LHCN-M2 (cell line): ENCODE data around the gene HDAC9. TPM values are rescaled to one million over a fixed set of nuclear protein-coding genes. Genes with fewer than 3 reads are reported as not detected.

ENCODE experiments used
- DNase-seq: peaks from one replicate; pipeline ENCODE4 v3.0.0-alpha.2; 2012; ENCODE audit warnings: low read depth
- total RNA-seq: library from RNA; depleted of rRNA; stranded (reverse); fragments of >200 nt; gene quantifications from 2 replicates; pipeline ENCODE4 v1.2.3, GENCODE V29; 2014

The HDAC9 gene
- total RNA-seq, 1 experiment from 2014 or later: 16.5 TPM

DNA sequence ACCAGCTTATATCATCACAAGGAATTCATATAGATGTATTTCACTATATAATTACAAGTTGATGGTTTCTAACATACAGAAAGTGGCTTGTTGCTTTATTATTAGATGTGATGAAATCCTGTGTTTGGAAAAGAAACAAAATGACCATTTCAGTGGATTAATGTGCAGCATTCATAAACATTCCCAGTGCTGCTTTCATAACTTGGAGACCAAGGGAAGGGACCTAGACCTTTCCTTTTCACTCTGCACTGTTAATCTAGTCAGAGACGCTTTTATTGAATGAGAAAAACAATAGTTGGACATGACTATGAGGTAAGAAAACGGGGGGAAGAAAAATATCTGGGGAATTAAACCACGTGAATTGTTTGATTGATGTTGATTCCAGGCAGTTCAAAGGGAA, 160.0 kb downstream of the HDAC9 start:
- no peak for DNase-seq

DNA sequence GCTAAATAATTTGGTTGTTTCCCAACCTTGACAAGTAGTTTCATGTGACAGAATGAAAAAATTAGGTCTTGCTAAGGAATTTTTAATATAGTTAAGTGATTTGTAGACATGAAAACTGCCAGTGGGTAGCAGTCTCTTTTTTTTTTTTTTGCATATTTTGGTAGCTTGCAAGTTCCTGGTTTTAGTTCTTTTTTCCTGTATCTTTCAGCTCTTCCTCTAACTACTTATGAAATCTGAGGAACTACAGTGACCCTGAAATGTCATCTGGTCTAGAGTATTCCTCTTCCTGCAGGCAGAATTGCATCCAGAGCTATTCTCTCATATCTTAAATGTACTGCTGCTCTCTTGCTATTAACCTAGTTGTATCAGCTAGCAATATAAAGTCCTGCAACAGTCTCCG, 160.4 kb downstream of the HDAC9 start:
- DNase-seq: no peak

DNA sequence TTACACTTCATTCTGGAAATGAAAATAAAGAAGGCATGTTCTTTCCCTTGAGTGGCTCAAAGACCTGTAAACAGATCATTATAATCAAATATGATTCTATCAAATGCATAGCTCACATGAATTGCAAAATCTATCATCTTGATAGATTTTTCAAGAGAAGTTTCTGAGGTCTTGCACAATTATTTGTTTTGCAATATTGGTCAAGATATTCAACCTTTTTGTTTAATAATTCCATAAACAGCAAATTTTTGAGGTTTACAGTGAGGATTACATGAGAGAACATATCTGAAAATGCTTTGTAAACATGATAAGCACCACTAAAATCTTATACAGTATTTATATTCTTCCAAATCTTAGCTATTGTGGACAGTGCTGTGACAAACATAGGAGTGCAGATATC, 160.8 kb downstream of the HDAC9 start:
- DNase-seq: no peak

DNA sequence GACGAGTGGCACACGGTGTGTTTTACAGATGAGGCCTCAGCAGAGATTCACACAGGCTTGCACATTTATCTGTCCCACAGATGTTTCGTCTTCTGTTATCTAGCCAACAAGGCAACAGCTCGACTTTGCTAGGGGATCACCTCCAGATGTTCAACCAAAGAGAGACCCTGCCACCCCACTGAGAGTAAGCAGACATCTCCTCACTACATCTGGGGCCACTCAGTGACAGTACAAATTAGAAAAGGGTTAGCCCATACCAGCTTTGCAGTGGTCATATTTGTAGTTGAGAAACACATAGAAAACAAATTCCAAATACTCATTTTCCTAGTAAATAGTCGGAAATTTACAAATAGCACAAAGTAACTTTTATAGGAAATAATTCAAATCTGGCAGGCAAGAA, 164.2 kb downstream of the HDAC9 start:
- DNase-seq: no peak

DNA sequence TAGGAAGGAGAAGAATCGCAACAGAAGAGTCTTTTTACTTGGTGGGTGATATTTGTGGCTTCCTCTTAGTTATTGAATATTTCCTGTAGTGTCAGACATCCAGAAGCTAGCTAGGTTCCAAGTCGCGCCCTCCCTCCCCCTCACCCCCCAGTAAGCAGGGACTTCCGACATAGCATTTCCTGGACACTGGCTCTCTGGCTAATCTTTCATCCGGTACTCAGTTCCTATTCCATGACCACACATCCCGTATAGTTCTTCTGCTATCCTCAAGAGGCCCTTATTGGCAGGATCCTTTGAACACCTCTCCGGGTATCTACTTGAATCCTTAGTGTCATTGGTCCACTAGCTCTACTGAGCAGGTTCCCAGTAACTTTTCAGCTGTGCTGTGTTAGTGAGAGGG, 167.8 kb downstream of the HDAC9 start:
- DNase-seq: no peak

DNA sequence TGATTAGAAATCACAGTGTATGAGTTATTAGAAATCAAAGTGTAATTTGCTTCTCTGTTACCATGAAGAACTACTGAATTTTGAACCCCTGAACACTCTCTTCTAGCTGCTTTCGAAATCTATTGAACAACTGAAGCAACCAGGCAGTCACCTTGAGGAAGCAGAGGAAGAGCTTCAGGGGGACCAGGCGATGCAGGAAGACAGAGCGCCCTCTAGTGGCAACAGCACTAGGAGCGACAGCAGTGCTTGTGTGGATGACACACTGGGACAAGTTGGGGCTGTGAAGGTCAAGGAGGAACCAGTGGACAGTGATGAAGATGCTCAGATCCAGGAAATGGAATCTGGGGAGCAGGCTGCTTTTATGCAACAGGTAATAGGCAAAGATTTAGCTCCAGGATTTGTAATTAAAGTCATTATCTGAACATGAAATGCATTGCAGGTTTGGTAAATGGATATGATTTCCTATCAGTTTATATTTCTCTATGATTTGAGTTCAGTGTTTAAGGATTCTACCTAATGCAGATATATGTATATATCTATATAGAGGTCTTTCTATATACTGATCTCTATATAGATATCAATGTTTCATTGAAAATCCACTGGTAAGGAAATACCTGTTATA, 170.7 kb downstream of the HDAC9 start:
- DNase-seq: peak; percentile 82

DNA sequence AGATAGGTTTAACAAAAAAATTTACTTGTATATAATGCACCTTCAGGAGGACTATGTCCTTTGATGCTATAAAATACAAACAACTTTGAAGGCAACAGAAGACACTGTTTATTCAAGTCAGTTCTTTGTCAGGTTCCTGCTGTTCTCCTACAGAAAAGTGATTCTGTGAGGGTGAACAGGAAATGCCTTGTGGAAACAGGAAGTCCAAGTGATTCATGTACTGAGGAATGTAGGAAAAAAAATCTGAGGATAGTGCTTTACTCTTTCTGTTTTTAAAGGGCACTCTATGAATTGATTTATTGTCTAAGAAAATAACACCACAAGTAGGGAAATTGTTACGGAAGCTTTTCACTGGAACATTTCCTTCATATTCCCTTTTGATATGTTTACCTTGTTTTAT, 171.9 kb downstream of the HDAC9 start:
- peak; percentile 86 for DNase-seq

DNA sequence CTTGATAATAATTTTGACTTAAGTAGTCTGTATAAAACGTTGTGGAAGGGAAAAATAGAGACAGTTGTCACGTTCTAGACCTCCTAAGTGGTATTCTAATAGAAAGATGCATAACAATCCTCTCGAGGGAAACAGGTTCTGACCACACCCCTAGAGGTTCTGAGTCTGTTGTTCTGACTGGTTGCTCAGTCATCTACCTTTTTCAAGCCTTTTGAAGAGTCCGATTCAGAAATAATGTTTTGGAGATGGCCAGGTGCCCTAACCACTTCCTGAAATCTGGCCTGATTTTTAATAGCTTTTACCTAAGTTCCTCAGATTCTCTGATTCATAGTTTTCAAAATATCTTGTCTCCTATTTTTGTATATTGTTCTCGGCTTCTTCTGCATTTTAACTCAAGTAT, 175.6 kb downstream of the HDAC9 start:
- no peak for DNase-seq

DNA sequence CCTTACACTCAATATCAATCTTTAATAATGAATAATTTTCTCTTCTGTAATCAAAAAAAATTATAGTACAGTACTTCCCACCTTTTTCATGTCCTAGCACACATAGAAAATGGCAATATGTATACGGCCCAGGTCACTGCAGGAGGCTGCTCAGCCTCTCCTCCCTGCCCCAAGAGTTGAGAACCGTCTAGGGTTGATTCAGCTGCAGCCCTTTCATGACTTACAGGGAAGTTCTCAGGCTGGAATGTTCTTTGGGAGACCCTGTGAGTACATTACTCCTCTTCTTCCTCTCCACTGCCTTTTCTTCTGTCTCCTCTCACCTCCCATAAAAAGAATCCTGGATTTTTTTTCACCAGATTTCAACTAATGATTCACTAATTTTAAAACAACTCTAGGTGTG, 180.0 kb downstream of the HDAC9 start:
- DNase-seq: no peak

DNA sequence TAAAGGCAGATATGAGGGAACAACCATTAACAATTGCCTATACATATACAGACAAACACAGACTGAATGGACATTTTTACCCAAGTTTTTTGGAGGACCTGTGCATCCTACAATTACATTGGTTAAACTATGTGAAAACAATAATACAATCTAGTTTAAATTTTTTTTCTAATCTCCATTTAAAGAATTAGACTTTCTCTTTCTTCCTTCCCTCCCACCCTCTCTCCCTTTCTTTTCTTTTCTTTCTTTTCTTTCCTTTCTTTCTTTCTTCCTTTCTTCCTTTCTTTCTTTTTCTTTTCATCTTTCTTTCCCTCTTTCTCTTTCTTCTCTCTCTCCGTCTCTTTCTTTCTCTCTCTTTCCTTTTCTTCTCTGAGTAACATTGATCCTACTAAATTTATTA, 183.7 kb downstream of the HDAC9 start:
- DNase-seq: no peak

DNA sequence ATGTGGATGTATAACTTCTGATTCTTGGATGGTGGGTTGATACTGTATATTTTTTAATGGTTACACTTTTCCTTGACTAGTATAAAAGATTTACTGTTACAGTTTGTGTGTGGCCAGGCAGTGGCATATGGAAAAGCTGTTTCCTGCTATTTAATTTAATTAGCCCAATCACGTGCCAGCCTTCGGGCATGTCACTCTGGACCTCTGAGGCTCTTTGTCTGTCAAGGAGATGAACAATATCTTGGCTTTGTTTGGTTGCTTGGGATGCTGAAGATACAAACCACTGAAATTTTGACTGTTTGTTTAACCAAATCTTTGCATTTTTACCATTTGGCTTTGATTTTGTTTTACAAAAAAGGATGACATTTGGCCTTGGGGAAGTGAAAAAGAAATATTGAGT, 185.0 kb downstream of the HDAC9 start:
- no peak for DNase-seq

DNA sequence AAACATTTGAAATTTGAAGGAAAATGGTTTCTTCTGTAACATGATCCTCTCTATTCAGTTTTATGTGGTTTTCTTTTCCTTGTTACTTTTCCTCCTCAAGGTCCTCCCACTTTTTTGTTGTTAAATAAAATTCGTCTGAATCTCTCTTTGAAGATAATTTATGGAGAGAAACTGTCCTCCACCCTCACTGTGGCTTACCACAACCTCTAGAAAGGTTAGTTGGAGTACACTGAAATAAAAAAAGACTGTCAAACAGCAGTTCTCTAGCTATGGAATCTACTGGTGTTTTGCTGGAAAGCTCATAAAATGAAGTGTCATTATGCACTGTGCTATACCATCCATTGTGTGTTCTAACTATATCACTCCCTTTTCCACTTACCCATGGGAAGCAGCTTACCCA, 189.4 kb downstream of the HDAC9 start:
- peak; percentile 48 for DNase-seq

DNA sequence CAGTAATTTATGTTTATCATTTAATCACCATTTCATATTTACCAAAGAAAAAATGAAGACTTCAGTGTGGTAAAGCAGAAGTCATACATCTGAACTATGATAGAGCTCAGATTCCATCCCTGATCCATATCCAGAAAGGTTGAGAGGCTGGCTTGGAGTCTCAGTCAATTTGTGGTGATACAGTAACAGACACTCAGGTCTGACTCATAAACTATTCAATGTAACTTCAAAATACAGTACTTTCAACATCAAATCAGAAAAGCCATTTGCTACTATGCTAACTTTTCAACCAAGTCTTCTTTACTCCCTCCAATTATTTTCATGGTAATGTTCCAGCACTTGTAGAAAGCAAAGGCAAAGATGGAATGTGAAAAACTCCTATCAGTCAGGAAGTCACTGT, 190.4 kb downstream of the HDAC9 start:
- peak; percentile 78 for DNase-seq

DNA sequence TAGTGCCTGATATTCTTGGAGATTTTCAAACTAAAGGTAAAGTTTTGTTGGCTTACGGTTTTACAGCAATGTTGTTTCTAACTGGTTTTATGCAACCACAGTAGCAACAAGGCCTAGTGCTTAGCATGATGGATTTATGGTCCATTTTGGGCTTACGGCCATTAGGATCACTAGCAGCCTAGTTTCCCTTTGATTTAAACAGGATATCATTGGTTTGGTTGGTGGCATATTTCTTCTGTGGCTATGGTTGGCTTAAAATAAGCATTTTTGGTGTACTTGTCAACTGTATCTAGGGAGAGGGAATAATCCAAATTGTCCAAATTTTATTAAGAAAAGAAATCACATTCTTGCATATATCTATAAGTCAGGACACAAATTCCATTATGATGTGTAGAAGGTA, 194.0 kb downstream of the HDAC9 start:
- DNase-seq: no peak

DNA sequence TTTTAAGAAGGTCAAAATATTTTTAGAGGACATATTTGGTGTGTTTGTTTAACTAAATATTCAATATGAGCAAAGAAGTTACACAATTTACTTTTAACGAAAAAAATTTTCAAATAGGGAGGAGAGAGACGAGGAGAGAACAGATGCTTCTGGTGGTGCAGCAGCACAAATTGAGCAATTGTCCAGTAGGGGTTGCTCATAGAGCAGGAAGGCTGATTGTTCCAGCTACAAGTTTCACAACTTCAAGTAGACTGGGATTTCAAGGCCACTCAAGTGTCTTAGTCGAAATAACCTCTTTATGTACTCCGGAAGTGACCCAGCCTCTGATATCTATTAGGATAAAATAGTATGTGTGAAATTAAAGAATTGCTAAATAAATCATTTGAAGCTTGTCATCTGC, 197.9 kb downstream of the HDAC9 start:
- DNase-seq: peak; percentile 93

DNA sequence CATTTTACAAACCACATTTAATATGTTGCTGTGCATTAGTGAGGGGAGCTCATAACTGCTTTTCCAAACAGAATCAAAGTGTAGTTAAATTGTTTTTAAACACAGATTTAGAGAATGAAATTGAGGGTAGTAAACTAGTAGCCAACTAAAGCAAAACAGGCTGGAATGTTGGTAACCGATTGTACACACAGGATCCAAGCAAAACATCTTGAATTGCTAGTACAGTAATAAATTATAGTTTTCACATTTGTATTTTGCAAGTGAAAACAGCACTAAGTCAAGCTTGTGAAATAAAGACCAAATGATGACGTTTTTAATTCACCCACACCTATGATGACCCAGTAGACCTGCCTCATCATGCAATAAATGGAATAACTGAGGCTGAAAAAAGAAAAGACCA, 198.3 kb downstream of the HDAC9 start:
- no peak for DNase-seq

DNA sequence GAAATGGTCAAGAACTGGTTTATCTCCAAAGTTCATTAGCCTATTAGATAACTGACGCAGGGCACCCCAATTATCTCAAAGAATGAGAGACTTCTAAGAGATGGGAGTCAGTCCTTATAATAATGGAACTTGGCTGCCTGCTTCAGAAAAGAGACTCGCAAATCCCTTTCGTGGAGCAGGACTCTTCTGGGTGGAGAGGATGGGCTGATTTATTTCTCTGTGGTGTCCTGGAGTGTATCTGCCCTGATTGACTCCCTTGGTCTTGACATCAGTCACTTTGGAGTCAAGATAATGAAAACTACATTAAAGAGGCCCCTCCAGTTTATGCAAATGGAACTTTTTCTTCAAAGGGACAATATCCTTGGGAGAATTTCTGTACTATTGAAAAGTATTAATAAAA, 198.9 kb downstream of the HDAC9 start:
- no peak for DNase-seq

DNA sequence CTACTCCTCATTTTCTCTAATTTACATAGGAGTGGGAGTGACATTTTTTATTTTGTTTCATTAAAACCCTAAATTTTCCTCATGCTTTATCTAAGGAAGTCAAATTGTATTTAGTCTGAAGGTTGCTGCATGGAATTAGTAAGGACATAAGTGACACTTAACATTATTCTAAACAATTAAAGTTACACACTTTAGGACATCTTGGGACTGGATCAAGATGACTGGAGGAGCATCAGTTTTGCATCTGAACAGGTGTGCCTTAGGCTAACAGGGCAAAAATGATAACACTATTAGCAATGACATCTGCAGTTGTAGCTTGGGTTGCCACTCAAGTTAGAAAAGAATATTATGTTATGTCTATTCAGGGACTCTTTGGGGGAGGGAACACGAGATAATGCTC, 199.4 kb downstream of the HDAC9 start:
- DNase-seq: no peak

DNA sequence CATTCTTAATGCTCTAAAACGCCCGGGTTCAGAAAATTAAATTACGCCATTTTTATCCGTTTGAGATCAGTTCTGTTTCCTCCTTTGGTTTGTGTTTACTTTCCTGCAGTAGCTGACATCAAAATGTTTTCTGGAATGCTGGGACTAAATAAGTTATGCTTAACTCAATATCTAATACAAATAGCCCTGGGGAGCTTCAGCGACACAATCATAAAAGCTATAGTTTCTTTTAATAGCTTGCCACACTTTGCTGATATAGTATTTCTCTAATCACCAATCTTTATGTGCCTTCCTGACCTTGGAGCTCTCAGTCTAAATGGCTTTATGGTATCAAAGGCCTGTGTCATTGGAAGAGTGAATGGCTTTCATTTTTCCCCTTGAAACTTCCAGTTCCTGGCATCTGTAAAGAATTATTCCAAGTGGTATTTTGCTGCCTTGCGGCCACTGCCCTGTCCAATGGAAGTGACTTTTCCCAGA, 202.7 kb downstream of the HDAC9 start:
- DNase-seq: no peak

DNA sequence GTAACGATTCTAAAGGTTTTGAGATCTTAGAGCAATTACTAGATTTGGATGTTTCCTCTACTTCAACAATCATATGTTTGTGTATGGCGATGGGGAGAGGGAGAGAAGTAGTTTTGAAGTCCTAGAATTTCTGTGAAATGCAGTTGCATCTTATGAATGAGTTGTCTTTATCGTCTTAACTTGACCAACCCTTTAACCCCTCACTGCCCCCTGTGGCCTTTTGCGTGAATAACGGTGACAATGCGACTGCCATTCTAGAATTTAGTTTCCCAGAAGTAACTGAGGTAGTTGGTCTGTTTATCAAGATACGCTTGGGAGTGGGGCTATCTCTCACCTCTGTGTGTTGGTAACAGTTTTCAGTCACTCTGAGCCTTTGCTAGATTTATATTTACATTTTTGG, 204.6 kb downstream of the HDAC9 start:
- DNase-seq: no peak

DNA sequence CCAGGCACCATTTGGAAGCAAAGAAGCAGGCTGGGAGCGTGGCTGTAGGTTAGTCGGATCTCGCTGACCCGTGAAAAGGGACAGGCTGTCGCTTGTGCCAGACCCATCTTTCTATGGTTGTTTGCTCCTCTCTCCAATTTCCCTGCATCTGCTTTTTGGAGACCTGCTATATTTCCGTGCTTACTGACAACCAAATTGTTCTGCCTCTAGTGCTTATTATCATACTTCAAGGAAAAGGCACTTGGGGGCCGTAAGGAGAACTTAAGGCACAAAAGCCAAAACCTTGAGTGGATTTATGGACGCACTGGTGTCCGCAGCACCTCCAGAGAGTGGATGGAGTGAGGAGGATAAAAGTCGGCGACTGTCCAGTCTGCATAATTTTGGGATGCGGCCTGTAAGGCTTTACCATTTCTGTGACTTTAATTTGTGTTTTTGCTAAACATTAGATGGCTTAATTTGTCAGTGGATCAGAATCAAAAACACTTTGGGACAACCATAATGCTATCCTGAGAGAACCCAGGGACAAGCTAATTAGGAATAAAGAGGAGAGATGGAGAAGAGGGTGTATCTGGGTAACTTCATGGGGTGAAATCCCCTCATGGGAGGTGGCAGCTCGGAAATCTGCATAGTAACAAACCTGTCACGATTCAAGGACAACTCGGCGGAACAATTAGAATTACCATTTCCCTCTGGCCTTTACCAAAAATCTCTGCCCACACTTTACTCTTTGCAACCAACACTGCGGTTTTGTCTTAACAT, 206.7 kb downstream of the HDAC9 start:
- no peak for DNase-seq

DNA sequence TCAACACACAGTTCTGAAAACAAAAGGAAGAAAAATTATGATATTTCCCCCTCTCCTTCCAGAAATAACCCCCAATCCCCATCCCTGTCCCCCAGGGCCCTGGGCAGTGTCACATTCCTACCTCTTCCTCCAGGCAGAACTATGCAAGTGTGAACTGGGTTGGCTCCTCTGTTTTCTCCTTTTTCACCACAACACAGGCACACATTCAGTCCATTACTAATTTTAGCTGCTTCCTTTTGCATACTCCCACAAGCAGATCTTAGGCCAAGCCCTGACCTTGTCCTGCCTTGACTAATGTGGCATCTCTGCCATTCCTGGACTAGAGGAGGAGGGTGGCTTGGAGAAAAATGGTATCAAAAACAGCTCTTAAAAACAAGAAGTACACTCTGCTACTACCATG, 208.1 kb downstream of the HDAC9 start:
- no peak for DNase-seq

DNA sequence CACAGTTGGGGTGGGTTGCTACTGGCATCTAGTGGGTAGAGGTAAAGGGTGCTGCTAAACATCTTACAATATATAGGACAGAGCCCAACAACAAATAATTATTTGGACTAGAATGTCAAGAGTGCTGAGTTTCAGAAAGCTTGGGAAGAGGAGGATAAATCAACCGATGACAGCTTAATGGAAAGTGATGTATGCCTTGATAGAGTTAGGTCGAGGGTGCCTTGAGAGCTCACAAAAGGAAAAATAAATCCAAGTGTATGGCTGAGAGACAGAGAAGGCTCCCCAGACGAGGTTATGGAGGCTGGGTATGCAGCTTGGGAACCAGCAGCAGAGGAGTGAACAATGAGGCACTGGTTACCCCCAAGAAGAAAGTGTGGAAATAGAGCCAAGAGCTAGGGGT, 211.1 kb downstream of the HDAC9 start:
- no peak for DNase-seq

DNA sequence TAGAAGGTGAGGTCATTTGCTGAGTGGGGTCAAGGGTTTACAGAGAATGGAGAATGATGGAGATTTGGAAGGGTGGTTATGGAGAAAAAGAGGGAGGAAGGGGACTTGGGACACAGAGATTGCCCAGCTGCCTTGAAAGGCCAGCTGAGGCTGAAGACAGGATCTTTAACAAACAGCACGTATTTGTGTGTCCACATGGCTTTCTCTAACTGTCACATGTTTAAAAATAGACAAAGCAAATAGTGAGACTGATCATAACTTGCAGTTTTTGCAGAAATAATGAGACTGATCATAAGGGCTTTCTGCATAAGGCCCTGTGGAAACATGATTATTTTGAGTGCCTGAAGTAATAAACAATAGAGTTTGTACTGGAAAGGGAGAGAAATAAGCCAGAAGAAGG, 212.7 kb downstream of the HDAC9 start:
- DNase-seq: no peak
